ENCODE measurements around the gene DUSP7.

DNA sequence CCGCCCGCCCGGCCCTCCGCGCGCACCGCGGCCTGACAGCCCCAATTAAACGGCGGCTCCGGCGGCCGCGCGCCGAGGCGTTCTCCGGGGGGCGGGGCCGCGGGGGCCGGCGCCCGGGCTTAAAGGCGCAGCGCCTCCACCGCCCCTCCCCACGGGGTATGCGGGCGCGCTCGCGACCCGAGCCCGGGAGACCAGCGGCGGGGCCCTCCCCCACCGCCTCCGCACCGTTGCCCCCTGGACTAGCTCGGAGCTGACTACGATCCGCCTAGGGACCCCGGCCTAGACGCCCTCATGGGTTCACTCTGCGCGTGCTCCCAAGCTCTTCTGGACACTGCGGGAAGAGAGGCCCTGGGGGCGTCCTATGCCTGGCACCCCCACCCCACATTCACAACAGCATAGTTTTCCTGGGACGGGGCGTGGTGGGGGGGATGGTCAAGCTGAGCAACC lies at the start of gene DUSP7:
- TF ChIP-seq, protein P1, sequence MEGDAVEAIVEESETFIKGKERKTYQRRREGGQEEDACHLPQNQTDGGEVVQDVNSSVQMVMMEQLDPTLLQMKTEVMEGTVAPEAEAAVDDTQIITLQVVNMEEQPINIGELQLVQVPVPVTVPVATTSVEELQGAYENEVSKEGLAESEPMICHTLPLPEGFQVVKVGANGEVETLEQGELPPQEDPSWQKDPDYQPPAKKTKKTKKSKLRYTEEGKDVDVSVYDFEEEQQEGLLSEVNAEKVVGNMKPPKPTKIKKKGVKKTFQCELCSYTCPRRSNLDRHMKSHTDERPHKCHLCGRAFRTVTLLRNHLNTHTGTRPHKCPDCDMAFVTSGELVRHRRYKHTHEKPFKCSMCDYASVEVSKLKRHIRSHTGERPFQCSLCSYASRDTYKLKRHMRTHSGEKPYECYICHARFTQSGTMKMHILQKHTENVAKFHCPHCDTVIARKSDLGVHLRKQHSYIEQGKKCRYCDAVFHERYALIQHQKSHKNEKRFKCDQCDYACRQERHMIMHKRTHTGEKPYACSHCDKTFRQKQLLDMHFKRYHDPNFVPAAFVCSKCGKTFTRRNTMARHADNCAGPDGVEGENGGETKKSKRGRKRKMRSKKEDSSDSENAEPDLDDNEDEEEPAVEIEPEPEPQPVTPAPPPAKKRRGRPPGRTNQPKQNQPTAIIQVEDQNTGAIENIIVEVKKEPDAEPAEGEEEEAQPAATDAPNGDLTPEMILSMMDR (IDR thresholded peaks at IDR 0.05 in 8 of 11, conservative IDR thresholded peaks at IDR 0.05 in 3 of 11): no peak
- TF ChIP-seq POLR2A (IDR thresholded peaks at IDR 0.05): no peak

Data from spleen (tissue), 7 donors.